ENCODE data around the gene MYRFL.
"Not testable (repeated sequence)": the region's sequence is repeated elsewhere in the genome, so short reads cannot be mapped to it uniquely, and the experiment has no call there.

MYRFL gene

DNA sequence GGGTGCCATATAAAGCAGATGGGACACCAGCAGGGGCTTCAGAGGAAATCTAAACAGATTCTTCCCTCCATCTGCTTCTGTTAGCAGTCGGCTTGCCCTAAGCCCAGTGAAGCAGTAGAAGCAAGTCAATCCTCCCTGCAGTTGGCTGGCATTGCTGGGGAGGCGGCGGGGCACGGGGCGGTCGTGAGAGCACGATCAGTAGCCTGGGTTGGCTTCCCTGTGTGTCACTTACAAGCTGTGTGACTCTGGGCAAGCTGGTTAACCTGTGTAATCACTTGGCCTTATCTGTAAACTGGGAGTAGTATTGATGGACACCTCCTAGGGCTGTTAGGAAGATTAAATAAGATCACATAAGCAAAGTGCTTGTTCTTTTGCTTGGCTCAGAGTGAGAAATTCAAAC is 19.4 kb downstream of the MYRFL start:
- no peak for DNase-seq (ENCODE audit: low read depth)

DNA sequence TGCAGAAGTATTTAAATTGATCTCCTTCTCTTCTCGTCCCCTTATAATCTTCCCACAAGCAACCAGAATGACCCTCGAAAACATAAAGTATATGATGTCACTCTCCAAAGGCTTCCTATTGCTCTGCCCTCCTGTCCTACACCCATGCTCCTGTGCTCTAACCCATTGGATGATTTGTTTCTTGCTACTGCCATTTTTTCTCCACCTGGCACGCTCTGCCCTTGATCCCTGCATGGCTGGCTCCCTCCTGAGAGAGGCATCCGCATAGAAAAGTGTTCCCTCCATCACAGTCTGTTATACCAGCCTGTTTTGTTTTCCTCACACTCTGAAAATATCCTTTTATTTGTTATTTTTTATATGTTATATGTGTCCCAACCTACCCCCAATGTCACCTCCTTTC is 19.8 kb downstream of the MYRFL start:
- no peak for DNase-seq (ENCODE audit: low read depth)

DNA sequence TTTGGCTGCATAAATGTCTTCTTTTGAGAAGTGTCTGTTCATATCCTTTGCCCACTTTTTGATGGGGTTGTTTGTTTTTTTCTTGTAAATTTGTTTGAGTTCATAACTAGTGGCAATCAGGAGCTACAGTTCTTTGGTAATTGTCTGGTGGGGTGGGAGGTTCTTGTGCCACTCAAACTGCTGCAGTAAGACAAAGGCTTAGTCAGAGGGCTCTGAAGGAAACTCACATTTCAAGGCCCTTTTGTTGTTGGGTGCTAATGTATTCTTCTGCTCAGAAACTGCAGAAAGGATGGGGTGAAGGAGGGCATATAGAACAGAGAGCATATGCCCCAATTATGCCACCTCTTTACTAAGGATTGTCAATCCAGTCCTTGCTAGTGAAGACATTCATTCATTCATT is 21.9 kb downstream of the MYRFL start:
- no peak for DNase-seq (ENCODE audit: low read depth)

- DNase-seq (ENCODE audit: low read depth), result no peak
Measured at GRCh38 chr12:69851976-69852375, 26.9 kb downstream of the MYRFL start.

DNA sequence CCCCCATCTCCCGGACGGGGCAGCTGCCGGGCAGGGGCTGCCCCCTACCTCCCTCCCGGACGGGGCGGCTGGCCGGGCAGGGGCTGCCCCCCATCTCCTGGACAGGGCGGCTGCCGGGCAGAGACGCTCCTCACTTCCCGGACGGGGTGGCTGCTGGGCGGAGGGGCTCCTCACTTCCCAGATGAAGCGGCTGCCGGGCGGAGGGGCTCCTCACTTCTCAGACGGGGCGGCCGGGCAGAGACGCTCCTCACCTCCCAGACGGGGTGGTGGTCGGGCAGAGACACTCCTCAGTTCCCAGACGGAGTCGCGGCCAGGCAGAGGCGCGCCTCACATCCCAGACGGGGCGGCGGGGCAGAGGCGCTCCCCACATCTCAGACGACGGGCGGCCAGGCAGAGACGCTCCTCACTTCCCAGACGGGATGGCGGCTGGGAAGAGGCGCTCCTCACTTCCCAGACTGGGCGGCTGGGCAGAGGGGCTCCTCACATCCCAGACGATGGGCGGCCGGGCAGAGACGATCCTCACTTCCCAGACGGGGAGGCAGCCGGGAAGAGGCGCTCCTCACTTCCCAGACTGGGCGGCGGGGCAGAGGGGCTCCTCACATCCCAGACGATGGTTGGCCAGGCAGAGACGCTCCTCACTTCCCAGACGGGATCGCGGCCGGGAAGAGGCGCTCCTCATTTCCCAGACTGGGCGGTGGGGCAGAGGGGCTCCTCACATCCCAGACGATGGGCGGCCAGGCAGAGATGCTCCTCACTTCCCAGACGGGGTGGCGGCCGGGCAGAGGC is 28.3 kb downstream of the MYRFL start:
- DNase-seq (ENCODE audit: low read depth), result not testable (repeated sequence)

- no peak for DNase-seq (ENCODE audit: low read depth)
Measured at GRCh38 chr12:69866698-69867097, 41.7 kb downstream of the MYRFL start.

DNA sequence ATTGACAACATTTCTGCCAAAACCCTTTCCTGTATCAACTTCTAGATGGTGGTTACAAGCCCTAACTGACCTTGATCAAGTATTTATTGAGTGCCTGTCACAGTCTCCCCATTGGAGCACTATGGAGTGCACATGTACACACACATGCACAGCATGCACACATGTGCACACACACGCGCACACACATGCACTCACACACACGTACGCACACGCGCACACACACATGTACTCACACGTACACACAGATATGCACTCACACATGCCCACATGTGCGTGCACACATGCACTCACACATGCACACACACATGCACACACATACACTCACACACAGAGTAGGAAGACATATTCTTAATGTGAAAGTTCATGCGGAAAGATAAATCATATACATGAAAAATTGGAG is 43.7 kb downstream of the MYRFL start:
- no peak for DNase-seq (ENCODE audit: low read depth)

GRCh38 chr12:69872804-69873203 is 47.8 kb downstream of the MYRFL start:
- no peak for DNase-seq (ENCODE audit: low read depth)

DNA sequence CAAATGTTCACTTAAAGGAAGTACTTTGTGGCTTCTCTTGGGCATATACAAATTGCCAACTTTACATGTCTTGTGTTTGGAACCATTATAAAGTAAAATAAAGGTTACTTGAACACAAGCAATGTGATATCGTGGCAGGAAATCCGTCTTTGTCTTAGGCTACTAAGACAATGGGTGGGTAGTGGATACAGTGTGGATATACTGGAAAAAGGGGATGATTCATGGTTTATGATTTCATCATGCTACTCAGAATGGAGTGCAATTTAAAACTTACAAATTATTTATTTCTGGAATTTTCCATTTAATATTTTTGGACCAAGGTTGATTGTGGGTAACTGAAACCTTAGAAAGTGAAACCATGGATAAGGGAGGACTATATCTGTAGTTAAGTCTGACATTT is 48.4 kb downstream of the MYRFL start:
- DNase-seq (ENCODE audit: low read depth), result no peak

GRCh38 chr12:69874606-69875005 is 49.6 kb downstream of the MYRFL start:
- DNase-seq (ENCODE audit: low read depth), result no peak

DNA sequence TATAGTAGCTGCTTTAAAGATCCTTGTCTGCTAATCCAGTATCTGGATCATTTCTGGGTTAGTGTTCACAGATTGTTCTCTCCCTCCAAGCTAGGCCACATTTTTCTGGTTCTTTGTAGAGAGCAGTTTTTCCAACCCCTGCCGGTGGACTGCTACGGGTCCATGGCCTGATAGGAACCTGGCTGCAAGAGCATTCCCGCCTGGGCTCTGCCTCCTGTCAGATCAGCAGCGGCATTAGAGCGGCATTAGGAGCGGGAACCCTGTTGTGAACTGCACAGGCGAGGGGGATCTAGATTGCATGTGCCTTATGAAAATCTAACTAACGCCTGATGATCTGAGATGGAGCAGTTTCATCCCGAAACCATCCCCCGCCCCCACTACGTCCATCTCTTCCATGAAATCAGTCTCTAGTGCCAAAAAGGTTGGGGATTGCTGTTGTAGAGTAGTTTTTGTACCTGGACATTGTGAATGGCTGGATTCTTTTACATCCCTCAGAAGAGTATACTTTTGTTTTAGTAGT is 50.4 kb downstream of the MYRFL start:
- DNase-seq (ENCODE audit: low read depth), result no peak

- peak; percentile 25 for DNase-seq (ENCODE audit: low read depth)
Measured at GRCh38 chr12:69879007-69879960, 54.3 kb downstream of the MYRFL start.

GRCh38 chr12:69880571-69880970 is 55.5 kb downstream of the MYRFL start:
- DNase-seq (ENCODE audit: low read depth), result no peak

DNA sequence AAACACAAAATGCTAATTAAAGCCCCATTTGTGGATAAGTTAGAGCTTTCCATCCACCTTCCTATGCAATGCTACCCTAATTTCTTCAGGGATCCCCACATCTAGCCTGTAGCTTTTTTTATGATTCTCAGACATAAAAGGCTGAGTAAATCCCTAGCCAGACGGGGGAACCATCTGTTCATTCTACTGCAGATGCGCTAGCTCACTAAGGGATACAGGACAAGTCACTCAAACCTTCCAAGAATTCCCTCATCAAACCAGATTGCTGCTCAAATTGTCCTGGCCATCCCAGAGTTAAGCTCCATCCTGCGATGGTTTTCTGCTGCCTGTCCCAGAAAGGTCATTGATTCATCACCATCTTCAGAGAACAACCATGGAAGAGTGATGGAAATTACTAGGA is 56.7 kb downstream of the MYRFL start:
- DNase-seq (ENCODE audit: low read depth), result no peak

- DNase-seq (ENCODE audit: low read depth), result no peak
Measured at GRCh38 chr12:69884386-69884785, 59.4 kb downstream of the MYRFL start.

DNA sequence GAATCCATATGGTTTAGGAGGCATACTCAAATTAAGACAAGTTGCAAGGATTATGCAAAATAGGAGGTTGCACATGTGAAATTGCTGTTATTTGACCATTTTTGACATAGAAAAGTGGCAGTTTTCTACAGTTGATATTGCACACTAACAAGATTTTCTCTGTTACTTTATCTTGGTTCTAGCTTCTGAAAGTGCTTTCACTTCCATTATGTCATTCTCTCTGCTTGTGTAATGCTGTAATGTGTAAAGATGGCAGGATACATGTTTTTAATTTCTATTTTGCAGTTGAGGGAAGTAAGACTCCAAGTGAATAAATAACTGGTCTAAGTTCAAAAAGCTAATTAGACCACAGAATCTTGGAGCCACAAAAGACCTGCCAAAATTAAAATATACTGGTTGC is 60.6 kb downstream of the MYRFL start:
- DNase-seq (ENCODE audit: low read depth), result no peak

DNA sequence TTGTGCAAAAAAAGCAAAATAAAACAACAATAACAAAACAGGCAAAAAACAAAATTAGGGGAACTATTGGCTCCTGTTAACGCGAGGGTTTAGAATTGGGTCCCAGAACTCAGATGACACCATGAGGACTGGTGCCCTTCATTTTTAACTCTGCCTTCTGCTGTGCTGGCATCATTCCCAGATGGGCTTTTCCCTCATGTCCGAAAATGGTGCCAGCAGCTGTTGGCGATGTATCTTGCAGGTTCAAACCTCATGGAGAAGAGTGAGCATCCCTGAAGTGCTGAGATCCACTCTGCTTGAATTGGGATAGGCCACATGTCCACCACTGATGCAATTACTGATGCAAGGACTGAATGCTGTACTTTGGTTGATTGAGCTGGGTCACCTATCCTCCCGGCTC is 61.1 kb downstream of the MYRFL start:
- no peak for DNase-seq (ENCODE audit: low read depth)

DNA sequence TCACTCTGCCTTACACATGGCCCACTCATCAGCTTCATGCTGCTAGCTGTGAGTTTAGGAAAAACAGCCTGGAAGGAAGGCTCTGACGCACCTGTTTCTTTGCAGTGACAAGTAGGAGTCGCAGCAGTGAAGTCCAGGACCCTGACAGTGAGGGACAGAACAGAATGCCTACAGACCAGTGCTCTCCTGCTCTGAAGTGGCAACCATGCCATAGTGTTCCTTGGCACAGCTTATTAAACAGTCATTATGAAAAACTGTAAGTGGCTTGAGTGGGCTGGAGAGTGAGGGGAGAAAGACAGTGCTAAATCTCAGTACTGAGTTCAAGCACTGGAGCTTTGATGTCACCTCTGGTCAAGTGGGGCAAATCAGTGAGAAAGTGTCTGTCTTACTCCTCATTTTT is 61.7 kb downstream of the MYRFL start:
- no peak for DNase-seq (ENCODE audit: low read depth)

GRCh38 chr12:69888901-69889300 is 63.9 kb downstream of the MYRFL start:
- no peak for DNase-seq (ENCODE audit: low read depth)

DNA sequence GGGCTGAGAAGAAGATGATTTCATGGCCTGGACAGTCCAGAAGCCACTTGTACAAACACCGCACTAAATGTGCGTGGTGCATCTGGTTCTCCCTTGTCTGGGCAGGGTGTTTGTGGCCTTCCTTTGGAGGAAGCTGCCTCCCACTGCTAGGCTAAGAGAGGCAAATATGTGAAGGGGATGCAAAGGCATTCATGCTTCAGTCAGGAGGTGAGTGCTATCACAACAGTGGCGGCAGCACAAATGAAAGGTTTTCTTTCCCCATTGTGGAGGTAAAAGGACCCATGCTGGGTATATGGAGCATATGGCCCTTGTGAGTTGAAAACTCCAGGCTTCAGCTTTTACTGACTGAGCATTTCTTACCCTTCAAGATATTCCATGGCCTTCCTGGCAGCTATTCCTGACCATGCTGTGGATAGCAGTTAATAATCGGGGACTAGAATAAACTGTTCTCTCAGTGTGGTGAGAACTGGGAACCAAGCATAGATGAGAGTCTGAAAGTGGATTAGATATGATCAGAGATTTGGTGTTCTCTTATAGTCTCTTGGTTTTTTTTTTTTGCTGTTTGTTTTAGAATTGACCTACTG is 69.9 kb downstream of the MYRFL start:
- DNase-seq (ENCODE audit: low read depth), result no peak

DNA sequence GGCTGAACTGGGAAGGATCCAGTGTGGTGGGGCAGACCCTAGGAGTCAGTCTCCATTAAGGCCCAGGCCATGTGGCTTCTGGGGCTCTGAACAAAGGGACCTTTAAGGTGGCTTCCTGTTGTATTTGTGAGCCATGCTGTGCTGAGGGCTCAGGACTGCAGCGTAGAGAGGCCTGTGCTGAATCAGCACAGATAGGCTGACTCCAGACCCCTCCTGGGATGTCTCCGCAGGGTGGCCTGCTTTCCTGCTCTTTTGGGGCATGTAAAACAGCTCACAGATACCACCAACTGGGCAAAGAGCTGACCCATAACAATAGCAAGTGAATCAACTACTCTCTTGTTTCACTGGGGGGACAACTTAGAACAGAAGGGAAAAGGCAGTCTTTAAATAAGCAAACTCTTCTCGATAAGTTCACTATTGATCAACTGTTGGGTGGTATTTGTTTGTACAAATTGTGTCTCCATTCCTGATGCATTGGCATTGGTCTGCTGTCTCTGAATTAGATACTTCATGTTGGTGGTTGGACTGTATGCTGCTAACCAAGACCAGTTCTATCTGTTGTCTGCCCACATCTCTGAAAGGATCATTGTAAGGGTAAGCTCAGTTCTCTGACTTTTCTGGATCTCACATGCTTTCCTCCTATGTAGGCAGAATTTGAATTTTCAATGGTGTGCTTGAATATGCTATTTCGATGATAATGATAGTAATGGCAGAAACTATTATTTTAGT is 71.8 kb downstream of the MYRFL start:
- no peak for DNase-seq (ENCODE audit: low read depth)

DNA sequence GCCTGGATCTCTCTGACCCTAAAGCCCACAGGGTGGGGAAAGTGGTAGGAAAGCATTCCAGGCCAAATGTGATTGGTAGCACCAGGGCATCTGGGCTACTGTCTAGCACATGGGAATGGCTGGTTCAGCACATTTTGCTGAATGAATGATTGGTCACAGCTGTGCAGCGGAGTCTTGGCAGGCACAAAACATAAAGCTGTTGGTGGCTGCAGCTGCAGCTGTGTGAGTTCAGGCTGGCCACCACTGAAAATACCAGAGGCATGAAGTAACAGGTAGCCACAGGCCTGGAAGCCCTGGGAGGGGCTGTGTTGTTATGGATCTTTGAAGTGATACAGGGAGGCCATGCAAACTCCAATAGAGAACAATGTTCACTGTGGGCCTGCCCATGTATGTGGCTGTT is 72.7 kb downstream of the MYRFL start:
- DNase-seq (ENCODE audit: low read depth), result no peak
